Left lung (tissue), 10 donors: Measurements from ENCODE around the gene ARRDC2. TPM values are rescaled to one million over a fixed set of nuclear protein-coding genes. Genes with fewer than 3 reads are reported as not detected.

ENCODE experiments used
- ATAC-seq: fragments of 200-7000 bp; cut with Tn5 transposase; one replicate; pipeline ENCODE4 v1.9.1; 2020; ENCODE audit warnings: moderate library complexity
- DNase-seq, 4 donors: peaks; one replicate each; pipeline ENCODE4 v3.0.0-alpha.2; 2013 to 2020
- H3K27ac ChIP-seq, 2 donors: fragments of 200-600 bp; sonication (generic) in 1 of 2; one replicate each; pipeline versions ENCODE4 v1.5.0 to v1.8.0; 2020 to 2021
- H3K27me3 ChIP-seq, 2 donors: fragments of 200-600 bp; sonication (generic) in 1 of 2; one replicate each; pipeline versions ENCODE4 v1.5.0 to v1.8.0; 2020 to 2021
- H3K36me3 ChIP-seq, 2 donors: fragments of 200-600 bp; sonication (generic) in 1 of 2; one replicate each; pipeline versions ENCODE4 v1.5.0 to v1.8.0; 2020 to 2021
- H3K4me1 ChIP-seq, 2 donors: fragments of 200-600 bp; one replicate each; pipeline ENCODE4 v1.8.0; 2021
- H3K4me3 ChIP-seq, 2 donors: fragments of 200-600 bp; sonication (generic) in 1 of 2; one replicate each; pipeline versions ENCODE4 v1.5.0 to v1.8.0; 2020 to 2021; ENCODE audit warnings: mild to moderate bottlenecking in 1 of 2
- H3K9me3 ChIP-seq, 2 donors: fragments of 200-600 bp; sonication (generic) in 1 of 2; one replicate each; pipeline versions ENCODE4 v1.5.0 to v1.8.0; 2020 to 2021
- CTCF ChIP-seq, 2 donors: fragments of 200-600 bp; sonication (generic) in 1 of 2; IDR thresholded peaks; one replicate each; pipeline versions ENCODE4 v1.5.0 to v1.8.0; 2021; ENCODE audit warnings: antibody characterized with exemption in 2 of 2
- intact Hi-C, 2 donors: fragments of 100-400 bp; cut with DNase I; formaldehyde crosslinking; loops; one replicate each; pipeline versions ENCODE4 v1.11.2 to v1.14.2; 2022
- polyA plus RNA-seq, 6 donors: library from polyadenylated mRNA; unstranded; fragments of 120-200 nt; gene quantifications; one replicate each; pipeline ENCODE4 v1.2.1, GENCODE V29; 2013; ENCODE audit not compliant: insufficient read length in 6 of 6
- total RNA-seq, 2 donors: library from RNA; stranded (reverse); fragmentation: NEBNext Ultra II Directional; extraction: Animal tissue kit (Norgen Biotek cat#: 25700); gene quantifications; one replicate each; pipeline ENCODE4 v1.2.1, GENCODE V29; 2021
- donor health status: DM: no; HTN: yes; CAD: no.
- donor health status: DM: no; HTN: no; CAD: no.

Gene ARRDC2
- total and polyA plus RNA-seq, 8 donors, result 7.4 to 37.8 (median 10.3) TPM

GRCh38 chr19:17966550-17967256, 41.3 kb upstream of the ARRDC2 start, which contains the start of gene KCNN1:
KCNN1 (plus strand) TSS chr19:17967107; CDS start chr19:17973889, 6,782 bp downstream.
- H3K4me1 ChIP-seq, result no peaks in the 10 kb centered on the region
- H3K27me3 ChIP-seq, result peaks cover 20 to 77% of the 10 kb centered on the region in 2 donors
- ATAC-seq (no peak), DNase-seq (peak in 1 of 4 donors; percentile 37)
- H3K27ac ChIP-seq, result no peak within 1 kb of the TSS
- no peaks in the 10 kb centered on the region for H3K36me3 ChIP-seq
- TF ChIP-seq CTCF (IDR thresholded peaks at IDR 0.05), result no peak
- H3K9me3 ChIP-seq, result no peaks in the 10 kb centered on the region
- intact Hi-C loops, result no loop called here
- no peak within 1 kb of the TSS for H3K4me3 ChIP-seq

GRCh38 chr19:17967257-17968051, 40.5 kb upstream of the ARRDC2 start:
- H3K27ac ChIP-seq, result no peak overlapping the region
- H3K4me1 ChIP-seq, result no peaks in the 10 kb centered on the region
- intact Hi-C loops, result no loop called here
- no peak overlapping the region for H3K4me3 ChIP-seq
- no peak for DNase-seq
- no peaks in the 10 kb centered on the region for H3K36me3 ChIP-seq
- no peaks in the 10 kb centered on the region for H3K9me3 ChIP-seq
- no peak for ATAC-seq
- H3K27me3 ChIP-seq, result peaks cover 20 to 69% of the 10 kb centered on the region in 2 donors
- no peak for TF ChIP-seq CTCF (IDR thresholded peaks at IDR 0.05)

DNA sequence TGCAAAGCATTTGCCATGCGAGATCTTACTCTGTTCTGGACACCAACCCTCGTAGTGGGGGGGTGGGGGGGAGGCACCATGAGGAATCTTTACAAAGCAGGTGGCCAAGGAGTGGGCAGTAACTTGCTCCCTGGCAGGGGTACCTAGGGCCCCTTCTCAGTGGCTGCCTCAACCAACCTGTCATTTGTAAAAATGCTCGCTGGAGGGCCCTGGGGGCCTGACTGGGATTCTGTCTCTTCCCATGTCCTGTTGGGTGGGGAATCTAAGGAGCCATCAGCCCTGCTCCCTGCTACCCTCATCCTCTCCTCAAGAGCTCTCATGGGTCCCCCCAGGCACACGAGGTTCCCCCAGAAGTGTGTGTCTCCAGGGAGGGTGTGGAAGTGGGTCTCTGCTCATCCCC, 39.6 kb upstream of the ARRDC2 start:
- no peak for ATAC-seq
- TF ChIP-seq CTCF (IDR thresholded peaks at IDR 0.05), result no peak
- intact Hi-C loops, result no loop called here
- H3K9me3 ChIP-seq, result no peaks in the 10 kb centered on the region
- no peak for DNase-seq
- no peaks in the 10 kb centered on the region for H3K36me3 ChIP-seq
- no peak overlapping the region for H3K27ac ChIP-seq
- no peaks in the 10 kb centered on the region for H3K4me1 ChIP-seq
- H3K27me3 ChIP-seq, result peaks cover 20 to 60% of the 10 kb centered on the region in 2 donors
- no peak overlapping the region for H3K4me3 ChIP-seq

GRCh38 chr19:17969096-17969792, 38.7 kb upstream of the ARRDC2 start:
- intact Hi-C loops, result no loop called here
- Histone ChIP-seq H3K27me3 (peaks cover 20 to 52% of the 10 kb centered on the region in 2 donors), H3K36me3 (no peaks in the 10 kb centered on the region), H3K4me3 (no peak overlapping the region), H3K27ac (no peak overlapping the region), H3K9me3 (no peaks in the 10 kb centered on the region), H3K4me1 (no peaks in the 10 kb centered on the region)
- DNase-seq, result no peak
- TF ChIP-seq CTCF (IDR thresholded peaks at IDR 0.05), result no peak
- no peak for ATAC-seq

GRCh38 chr19:17972230-17972629, 35.7 kb upstream of the ARRDC2 start:
- no peak for TF ChIP-seq CTCF (IDR thresholded peaks at IDR 0.05)
- H3K4me1 ChIP-seq, result no peaks in the 10 kb centered on the region
- H3K36me3 ChIP-seq, result no peaks in the 10 kb centered on the region
- no peaks in the 10 kb centered on the region for H3K9me3 ChIP-seq
- DNase-seq (no peak), ATAC-seq (no peak)
- intact Hi-C loops, result no loop called here
- no peak overlapping the region for H3K27ac ChIP-seq
- peaks cover 11 to 22% of the 10 kb centered on the region in 2 donors for H3K27me3 ChIP-seq
- no peak overlapping the region for H3K4me3 ChIP-seq
